ENCODE results near the gene CBX2.
A peak's percentile ranks its signal among the peaks of the same experiment; 100 is the strongest.
"Not testable (repeated sequence)": the region's sequence is repeated elsewhere in the genome, so short reads cannot be mapped to it uniquely, and the experiment has no call there.

Gene CBX2

DNA sequence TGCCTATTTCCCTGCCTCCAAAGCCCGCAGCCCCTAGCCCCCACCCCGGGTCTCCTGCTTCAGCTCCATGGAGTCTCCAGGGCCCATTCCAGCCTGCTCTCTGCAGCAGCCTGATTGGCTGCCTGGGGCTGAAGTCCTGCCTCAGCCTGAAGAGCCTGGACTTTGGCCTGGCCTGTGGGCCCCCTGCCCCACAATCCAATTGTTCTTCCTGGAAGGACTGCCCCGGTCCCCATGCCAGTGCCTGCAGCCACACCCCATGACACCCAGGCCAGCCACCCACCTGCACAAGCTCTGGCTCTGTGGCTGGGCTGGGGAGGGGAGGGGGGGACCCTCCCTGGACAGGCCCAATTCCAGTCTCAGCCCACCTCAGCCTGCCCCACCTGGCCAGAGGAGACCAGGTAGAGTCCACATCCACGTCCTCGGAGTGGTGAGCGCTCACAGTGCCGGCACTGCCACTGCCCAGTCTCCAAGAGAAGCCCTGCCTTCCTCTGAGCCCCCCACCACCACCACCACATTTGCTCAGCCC, 34.9 kb upstream of the CBX2 start:
- no peak for DNase-seq (ENCODE audit: low read depth)

- no peak for DNase-seq (ENCODE audit: low read depth)
Observed at GRCh38 chr17:79743614-79744013, 34.3 kb upstream of the CBX2 start.

DNA sequence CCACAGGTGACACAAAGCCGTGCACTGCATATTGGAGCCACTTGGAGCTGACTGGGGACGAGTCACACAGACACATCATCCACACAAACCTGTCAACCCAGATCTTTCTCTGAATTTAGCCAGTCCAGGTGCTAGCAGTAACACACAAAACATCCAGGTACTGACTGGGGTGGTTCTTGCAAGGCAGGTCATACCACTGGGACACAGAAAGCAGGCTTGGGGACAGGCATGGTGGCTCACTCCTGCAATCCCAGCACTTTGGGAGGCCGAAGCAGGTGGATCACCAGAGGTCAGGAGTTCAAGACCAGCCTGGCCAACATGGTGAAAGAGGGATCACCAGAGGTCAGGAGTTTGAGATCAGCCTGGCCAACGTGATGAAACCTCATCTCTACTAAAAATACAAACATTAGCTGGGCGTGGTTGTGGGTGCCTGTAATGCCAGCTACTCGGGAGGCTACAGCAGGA, 32.3 kb upstream of the CBX2 start:
- no peak for DNase-seq (ENCODE audit: low read depth)

DNA sequence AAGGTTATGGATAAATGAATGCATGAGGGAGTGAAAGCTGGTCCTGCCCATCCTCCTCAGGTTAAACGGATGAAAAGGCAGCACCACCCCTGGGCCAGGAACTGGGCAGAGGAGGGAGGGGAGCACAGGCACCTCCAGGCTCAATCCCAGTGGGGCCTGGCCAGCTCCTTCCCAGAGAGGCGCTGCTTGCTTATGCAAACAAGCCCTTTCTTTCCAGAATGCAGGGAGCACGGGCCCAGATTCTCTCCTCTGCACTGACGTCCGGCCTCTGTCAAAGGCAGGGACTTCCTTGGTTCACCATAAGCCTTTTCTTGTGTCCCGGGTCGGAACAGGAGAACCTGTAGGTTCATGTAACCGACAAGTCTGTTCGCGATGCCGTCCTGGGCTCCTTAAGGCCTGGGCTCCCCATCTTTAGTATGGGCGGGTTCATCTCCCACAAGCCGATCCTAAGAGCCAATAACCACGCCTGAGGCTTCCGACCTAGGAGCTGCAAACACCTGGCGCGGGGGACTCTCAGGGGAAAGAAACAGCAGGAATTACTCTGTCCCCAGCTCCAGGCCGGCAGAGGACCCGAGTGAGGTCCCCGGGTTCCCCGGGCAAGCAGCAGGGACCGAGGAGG, 30.9 kb upstream of the CBX2 start:
- no peak for DNase-seq (ENCODE audit: low read depth)

- DNase-seq (ENCODE audit: low read depth) = no peak
Observed at GRCh38 chr17:79747508-79748294, 30.2 kb upstream of the CBX2 start.

DNA sequence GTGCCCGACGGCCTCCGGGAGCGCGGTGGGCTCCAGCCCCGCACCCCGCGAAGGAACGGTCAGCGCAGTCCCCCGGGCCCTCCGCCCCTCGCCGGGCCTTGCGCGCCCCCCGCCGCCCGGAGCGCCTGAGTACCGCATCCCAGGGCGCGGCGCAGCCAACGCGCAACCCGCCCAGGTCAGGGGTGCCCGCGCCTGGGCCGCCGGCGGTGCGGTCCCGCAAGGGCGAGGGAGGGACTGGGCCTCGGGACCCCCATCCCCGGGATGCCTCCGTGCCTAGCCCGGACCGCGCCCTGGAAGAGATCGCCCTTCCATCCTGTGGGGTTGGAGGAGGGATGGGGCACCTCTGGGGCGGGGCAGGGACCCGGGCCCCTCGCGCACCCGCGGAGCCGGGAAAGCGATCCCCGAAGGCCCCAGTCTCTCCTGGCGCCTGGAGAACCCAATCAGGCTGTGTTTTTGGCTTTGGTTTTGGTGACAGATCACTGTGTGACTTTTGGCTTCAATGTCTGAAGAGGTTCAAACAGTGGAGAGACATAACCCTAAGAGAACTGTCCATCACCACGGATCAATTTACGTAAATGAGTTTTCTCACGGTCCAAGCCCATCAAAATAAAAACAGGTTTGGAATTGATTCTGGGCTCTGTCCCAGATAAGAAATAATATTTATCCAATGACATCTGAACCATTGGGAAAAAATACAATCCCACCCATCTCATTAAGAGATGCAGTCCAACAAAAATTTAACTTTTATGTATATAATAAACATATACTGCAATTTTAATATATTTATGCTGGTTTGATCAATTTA, 29.5 kb upstream of the CBX2 start:
- no peak for DNase-seq (ENCODE audit: low read depth)

DNA sequence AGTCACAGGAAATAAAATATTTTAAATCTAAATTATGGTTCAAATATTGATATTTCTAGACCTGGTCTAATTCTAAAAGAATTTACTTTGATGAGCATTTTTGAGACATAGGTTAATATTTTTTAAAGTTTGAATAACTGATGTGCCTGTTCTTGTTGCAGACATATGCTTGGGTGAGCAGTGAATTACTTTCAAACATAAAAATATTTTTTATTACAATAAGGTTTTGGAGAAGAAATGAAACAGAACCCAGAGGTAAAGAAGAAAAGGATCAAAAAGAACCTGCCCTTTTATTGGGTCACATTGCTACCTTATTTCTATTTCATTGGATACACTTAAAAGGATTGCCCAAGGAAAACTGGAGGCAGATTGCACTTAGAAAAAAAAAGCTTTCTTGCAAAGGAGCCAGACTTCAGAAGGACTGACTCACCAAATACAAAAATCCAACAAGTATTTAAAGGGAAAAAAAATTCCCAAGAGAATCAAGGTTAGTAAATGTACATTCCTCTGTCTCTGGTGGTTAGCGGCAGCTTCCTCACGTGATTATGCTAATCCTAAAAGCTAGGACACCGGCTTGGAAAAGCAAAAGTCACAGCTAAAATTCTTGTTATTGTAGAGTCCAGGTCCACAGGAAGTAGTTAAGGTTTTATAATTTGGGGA, 28.7 kb upstream of the CBX2 start:
- peak; percentile 37 for DNase-seq (ENCODE audit: low read depth)

GRCh38 chr17:79749958-79750357, 28.0 kb upstream of the CBX2 start:
- no peak for DNase-seq (ENCODE audit: low read depth)

DNA sequence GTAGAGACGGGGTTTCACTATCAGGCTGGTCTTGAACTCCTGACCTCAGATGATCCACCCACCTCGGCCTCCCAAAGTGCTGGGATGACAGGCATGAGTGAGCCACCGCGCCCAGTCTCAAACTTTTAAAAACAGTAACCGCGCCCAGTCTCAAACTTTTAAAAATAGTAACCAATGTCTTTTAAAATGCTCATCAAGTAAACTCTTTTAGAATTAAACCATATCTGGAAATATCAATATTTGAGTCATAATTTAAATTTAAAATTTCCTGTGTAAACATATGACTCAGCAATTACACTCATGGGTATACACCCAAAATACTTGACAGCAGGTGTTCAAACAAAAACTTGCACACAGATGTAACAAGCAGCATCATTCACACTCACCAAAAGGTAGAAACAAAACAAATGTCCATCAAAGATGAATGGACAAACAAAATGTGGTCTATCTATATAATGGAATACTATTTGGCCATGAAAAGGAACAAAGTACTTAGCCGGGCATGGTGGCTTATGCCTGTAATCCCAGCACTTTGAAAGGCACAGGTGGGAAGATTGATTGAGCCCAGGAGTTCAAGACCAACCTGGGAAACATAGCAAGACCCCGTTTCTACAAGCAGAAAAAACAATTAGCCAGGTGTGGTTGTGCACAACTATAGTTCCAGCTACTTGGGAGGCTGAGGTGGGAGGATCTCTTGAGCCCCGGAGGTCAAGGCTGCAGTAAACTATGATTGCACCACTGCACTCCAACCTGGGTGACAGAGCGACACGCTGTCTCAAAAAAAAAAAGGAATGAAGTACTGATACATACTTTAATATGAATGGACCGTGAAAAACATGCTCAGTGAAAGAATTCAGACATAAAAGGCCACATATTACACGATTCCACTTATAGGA, 27.1 kb upstream of the CBX2 start:
- DNase-seq (ENCODE audit: low read depth) = no peak

- DNase-seq (ENCODE audit: low read depth) = no peak
Observed at GRCh38 chr17:79752175-79752574, 25.8 kb upstream of the CBX2 start.

DNA sequence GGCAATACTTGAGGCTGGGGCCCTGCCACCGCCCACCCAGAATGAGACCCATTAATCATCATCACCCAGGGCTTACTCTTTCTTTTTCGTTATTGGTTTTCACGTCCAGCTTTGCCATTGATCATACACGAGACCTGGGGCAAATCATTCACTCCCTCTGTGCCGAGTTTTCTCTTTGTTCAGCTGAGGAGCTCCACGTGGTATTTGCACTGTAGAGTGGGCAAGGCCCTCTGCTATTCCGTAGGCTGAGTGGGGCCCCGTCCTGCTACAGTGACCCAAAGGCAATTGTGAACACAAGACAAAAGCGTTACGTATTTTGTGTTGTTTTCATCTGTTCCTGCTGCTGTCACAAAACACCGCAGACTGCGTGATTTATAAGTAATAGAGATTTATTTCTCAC, 23.6 kb upstream of the CBX2 start:
- DNase-seq (ENCODE audit: low read depth) = no peak

DNA sequence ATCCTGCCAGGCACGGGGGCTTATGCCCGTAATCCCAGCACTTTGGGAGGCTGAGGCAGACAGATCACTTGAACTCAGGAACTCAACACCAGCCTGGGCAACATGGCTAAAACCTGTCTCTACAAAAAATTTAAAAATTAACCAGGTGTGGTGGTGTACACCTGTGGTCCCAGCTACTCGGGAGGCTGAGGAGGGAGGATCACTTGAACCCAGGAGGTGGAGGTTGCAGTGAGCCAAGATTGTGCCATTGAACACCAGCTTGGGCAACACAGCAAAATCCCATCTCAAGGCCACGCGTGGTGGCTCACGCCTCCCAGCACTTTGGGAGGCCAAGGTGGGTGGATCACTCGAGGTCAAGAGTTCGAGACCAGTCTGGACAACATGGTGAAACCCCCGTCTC, 23.0 kb upstream of the CBX2 start:
- not testable (repeated sequence) for DNase-seq (ENCODE audit: low read depth)

- no peak for DNase-seq (ENCODE audit: low read depth)
Observed at GRCh38 chr17:79755591-79755990, 22.4 kb upstream of the CBX2 start.

GRCh38 chr17:79757140-79757745, 20.7 kb upstream of the CBX2 start:
- DNase-seq (ENCODE audit: low read depth) = no peak

- no peak for DNase-seq (ENCODE audit: low read depth)
Observed at GRCh38 chr17:79758271-79758670, 19.7 kb upstream of the CBX2 start.

DNA sequence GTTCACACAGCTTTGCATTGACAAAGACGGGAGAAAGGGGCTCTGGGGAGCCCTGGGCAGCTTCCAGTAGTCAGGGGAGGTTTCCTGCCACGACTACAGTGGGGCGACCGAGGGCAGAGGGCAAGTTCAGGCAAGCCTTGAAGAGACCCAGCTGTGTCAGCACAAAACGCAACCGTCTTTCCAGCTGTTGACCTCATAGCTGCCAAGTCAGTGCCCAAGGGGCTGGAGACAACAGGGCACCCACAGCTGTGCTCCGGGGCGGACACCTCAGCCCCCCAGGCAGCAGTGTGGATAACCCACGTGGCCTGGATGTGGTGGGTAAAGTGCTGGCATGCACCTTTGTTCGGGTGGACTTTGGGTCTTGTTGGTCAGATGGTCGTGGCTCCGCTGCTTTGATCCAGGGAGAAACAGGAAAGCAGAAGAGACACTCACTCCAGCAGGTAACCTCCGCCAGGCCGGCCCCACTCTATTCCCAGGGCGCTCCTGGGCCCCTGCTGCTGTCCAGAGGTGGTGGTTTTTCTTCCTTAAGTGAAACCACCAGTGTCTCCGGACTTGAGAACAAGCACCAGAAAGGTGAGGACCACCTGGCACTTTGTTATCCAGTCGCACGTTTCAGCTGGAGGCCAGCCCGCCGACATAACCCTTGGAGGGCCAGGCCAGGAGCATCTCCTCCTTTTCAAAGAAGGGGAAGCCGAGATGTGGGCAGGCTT, 17.6 kb upstream of the CBX2 start:
- DNase-seq (ENCODE audit: low read depth) = no peak

- no peak for DNase-seq (ENCODE audit: low read depth)
Observed at GRCh38 chr17:79761894-79762589, 15.9 kb upstream of the CBX2 start.

DNA sequence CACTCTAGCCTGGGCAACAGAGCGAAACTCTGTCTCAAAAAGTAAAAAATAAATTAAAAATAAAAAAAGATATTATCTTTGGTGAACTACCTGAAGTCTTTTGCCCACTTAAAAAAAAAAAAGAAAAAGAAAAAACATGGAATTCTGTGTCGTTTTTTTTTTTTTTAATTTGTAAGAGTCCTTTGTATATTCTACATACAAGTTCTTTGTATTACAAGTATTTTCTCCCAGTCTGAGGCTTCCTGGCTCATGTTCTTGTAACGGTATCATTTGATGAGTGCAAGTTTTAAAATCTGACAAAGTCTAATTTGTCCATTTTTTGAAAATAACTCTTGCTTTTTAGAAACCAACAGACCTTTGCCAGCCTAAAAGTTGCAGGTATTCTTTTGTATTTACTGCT, 12.2 kb upstream of the CBX2 start:
- no peak for DNase-seq (ENCODE audit: low read depth)

Data from GM04504 (cell line).